NCI-H2107 treated with DMSO at 0.1 percent for 48 hours (cell line): Measurements from ENCODE around the gene NSDHL.

Experiments used
- DNase-seq: peaks from one replicate; lab custom pipeline; 2025; ENCODE audit not compliant: unreplicated experiment; lab: John Stamatoyannopoulos, UW

Gene NSDHL

GRCh38 chrX:152892999-152893891 lies 62.4 kb downstream of the NSDHL start:
- no peak for DNase-seq

GRCh38 chrX:152893980-152894610 lies 63.2 kb downstream of the NSDHL start:
- DNase-seq: no peak

GRCh38 chrX:152895121-152895520 lies 64.3 kb downstream of the NSDHL start:
- DNase-seq: no peak

GRCh38 chrX:152895724-152896420 lies 65.0 kb downstream of the NSDHL start:
- DNase-seq: no peak

- no peak for DNase-seq
Measured at GRCh38 chrX:152896450-152896849, 65.6 kb downstream of the NSDHL start.

- no peak for DNase-seq
Measured at GRCh38 chrX:152897222-152898131, 66.6 kb downstream of the NSDHL start, which contains the start of gene ZNF185. ZNF185 (plus strand) TSS chrX:152898067; CDS start chrX:152914490, 16,423 bp downstream.

GRCh38 chrX:152898442-152898841 lies 67.6 kb downstream of the NSDHL start:
- DNase-seq: no peak

- no peak for DNase-seq
Measured at GRCh38 chrX:152899111-152899873, 68.4 kb downstream of the NSDHL start.

GRCh38 chrX:152899874-152900719 lies 69.2 kb downstream of the NSDHL start:
- no peak for DNase-seq

- DNase-seq: no peak
Measured at GRCh38 chrX:152900937-152901445, 70.1 kb downstream of the NSDHL start.

GRCh38 chrX:152901816-152902501 lies 71.1 kb downstream of the NSDHL start:
- no peak for DNase-seq

GRCh38 chrX:152902502-152902820 lies 71.6 kb downstream of the NSDHL start:
- no peak for DNase-seq

- DNase-seq: no peak
Measured at GRCh38 chrX:152903589-152903988, 72.7 kb downstream of the NSDHL start.

GRCh38 chrX:152904151-152905080 lies 73.6 kb downstream of the NSDHL start:
- DNase-seq: no peak

GRCh38 chrX:152905081-152905420 lies 74.2 kb downstream of the NSDHL start:
- no peak for DNase-seq

GRCh38 chrX:152907084-152907651 lies 76.3 kb downstream of the NSDHL start:
- DNase-seq: no peak

- no peak for DNase-seq
Measured at GRCh38 chrX:152908486-152908885, 77.6 kb downstream of the NSDHL start.
